Lower leg skin (tissue), 3 donors: ENCODE measurements around the gene AAR2.

Experiments used
- CTCF ChIP-seq, 3 donors: fragments of 450-650 bp; IDR thresholded peaks; one replicate each; pipeline ENCODE4 v1.5.1; 2016; ENCODE audit warnings: antibody characterized with exemption in 3 of 3, mild to moderate bottlenecking in 3 of 3, moderate library complexity in 2 of 3
- POLR2A ChIP-seq, 2 donors: fragments of 450-650 bp; IDR thresholded peaks; one replicate each; pipeline ENCODE4 v1.6.1; 2016 to 2017; ENCODE audit warnings: antibody characterized with exemption in 2 of 2, mild to moderate bottlenecking in 1 of 2, moderate library complexity in 1 of 2

DNA sequence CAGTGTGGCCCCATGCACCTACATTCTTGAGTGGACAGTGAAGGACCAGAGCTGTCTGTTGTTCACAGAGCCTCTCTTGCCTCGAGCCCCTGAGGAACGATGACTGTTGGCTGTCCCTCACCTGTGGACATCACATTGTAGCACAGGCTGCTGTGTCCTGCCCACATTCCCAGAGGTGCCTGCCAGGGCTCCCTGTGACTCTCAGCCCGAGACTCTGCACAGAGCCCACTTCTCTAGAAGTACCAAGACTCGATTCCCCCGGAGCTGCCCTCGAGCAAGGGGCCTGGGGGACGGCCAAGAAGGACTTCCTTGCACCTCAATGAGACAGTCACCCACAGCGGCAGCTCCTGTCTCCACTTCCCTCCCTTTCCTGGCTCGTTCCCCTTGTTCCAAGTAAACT is 41.3 kb downstream of the AAR2 start:
- no peak for TF ChIP-seq CTCF (IDR thresholded peaks at IDR 0.05)
- TF ChIP-seq POLR2A (IDR thresholded peaks at IDR 0.05), result no peak
